ENCODE results near the gene HPSE2.

DNA sequence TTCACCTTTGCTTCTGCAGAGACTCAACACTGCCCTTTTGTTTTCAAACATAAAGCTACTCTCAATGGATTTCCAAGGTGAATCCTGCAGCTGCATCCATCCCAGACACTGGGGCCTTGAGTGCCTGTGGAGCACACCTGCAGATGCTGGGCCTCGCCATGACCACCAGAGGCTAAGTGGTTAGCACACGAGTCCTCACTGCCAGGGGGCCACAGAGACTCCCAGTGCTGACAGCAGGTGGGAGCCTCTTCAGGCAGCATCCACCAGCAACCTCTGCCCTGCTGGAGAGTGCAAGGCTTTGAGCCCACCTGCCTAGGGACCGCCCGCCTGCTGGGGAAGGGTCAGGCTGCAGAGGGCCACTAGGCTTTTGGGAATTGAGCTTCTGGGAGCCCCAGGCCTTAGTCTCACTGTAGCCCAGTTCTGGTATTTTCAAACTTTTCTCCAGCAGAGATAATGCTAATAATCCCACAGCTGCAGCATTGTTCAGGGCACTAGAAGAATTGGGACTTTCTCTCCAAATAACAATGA, 779.5 kb downstream of the HPSE2 start:
- TF ChIP-seq, protein P1, sequence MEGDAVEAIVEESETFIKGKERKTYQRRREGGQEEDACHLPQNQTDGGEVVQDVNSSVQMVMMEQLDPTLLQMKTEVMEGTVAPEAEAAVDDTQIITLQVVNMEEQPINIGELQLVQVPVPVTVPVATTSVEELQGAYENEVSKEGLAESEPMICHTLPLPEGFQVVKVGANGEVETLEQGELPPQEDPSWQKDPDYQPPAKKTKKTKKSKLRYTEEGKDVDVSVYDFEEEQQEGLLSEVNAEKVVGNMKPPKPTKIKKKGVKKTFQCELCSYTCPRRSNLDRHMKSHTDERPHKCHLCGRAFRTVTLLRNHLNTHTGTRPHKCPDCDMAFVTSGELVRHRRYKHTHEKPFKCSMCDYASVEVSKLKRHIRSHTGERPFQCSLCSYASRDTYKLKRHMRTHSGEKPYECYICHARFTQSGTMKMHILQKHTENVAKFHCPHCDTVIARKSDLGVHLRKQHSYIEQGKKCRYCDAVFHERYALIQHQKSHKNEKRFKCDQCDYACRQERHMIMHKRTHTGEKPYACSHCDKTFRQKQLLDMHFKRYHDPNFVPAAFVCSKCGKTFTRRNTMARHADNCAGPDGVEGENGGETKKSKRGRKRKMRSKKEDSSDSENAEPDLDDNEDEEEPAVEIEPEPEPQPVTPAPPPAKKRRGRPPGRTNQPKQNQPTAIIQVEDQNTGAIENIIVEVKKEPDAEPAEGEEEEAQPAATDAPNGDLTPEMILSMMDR (IDR thresholded peaks at IDR 0.05; ENCODE audit: insufficient read depth, low read length, poor library complexity, severe bottlenecking) = no peak
- no peak for TF ChIP-seq EZH2phosphoT487 (conservative IDR thresholded peaks at IDR 0.05; ENCODE audit: low read length)
